K562 (cell line): ENCODE results near the gene IGF2BP3. TPM values are rescaled to one million over a fixed set of nuclear protein-coding genes. Genes with fewer than 3 reads are reported as not detected.

ENCODE experiments used
- ATF1 ChIP-seq, 2 experiments: fragments of 450-650 bp in 1 of 2; IDR thresholded peaks; 2 replicates each; pipeline ENCODE4 v1.6.1; 2016; ENCODE audit warnings: missing compliant biosample characterization in 1 of 2, missing genetic modification characterization in 1 of 2
- BMI1 ChIP-seq: fragments of 150-350 bp; IDR thresholded peaks from 2 replicates; pipeline ENCODE4 v1.6.1; 2014; ENCODE audit warnings: low read length
- DMBX1 ChIP-seq: fragments of 250-450 bp; sonication (Bioruptor Pico); IDR thresholded peaks from 2 replicates; pipeline ENCODE4 v1.8.0; 2022; ENCODE audit warnings: inconsistent platforms, mild to moderate bottlenecking, moderate library complexity, borderline replicate concordance
- ERF ChIP-seq: fragments of 450-650 bp; formaldehyde crosslinking; IDR thresholded peaks from 2 replicates; pipeline ENCODE4 v1.4.0; 2020; ENCODE audit warnings: mild to moderate bottlenecking, mixed read lengths
- GATAD2B ChIP-seq: fragments of 450-650 bp; IDR thresholded peaks from 2 replicates; pipeline ENCODE4 v1.6.1; 2017; ENCODE audit warnings: mild to moderate bottlenecking, borderline replicate concordance
- HOXB6 ChIP-seq: fragments of 250-450 bp; sonication (Bioruptor Pico); IDR thresholded peaks from 2 replicates; pipeline ENCODE4 v1.5.1; 2022; ENCODE audit warnings: mild to moderate bottlenecking, borderline replicate concordance
- ILK ChIP-seq: fragments of 450-650 bp; IDR thresholded peaks from 2 replicates; pipeline ENCODE4 v1.6.1; 2016; ENCODE audit warnings: missing genetic modification characterization, low read depth, mild to moderate bottlenecking, missing compliant biosample characterization, moderate library complexity, borderline replicate concordance
- KLF1 ChIP-seq: fragments of 450-650 bp; IDR thresholded peaks from 2 replicates; pipeline ENCODE4 v1.6.1; 2016; ENCODE audit warnings: missing genetic modification characterization, missing compliant biosample characterization
- LEF1 ChIP-seq: fragments of 450-650 bp; IDR thresholded peaks from 2 replicates; pipeline ENCODE4 v1.6.1; 2016; ENCODE audit warnings: mild to moderate bottlenecking
- MEF2A ChIP-seq: IDR thresholded peaks from 2 replicates; pipeline ENCODE4 v1.6.1; 2011; ENCODE audit warnings: low read depth, mild to moderate bottlenecking, low read length, moderate library complexity; ENCODE audit not compliant: control insufficient read depth
- RUNX1 ChIP-seq: sonication (generic); IDR thresholded peaks from 2 replicates; pipeline ENCODE4 v1.6.1; 2016; ENCODE audit warnings: antibody characterized with exemption, low read depth
- SNRNP70 ChIP-seq: fragments of 200-400 bp; formaldehyde crosslinking; optimal IDR thresholded peaks from 2 replicates; pipeline ENCODE3; 2017; ENCODE audit warnings: low read depth, low read length
- SP2 ChIP-seq: IDR thresholded peaks from 2 replicates; pipeline ENCODE4 v1.6.1; 2011; ENCODE audit warnings: mild to moderate bottlenecking, low read depth, low read length, moderate library complexity; ENCODE audit not compliant: poor library complexity, severe bottlenecking; ENCODE audit errors: extremely low read depth
- TAF15 ChIP-seq: fragments of 200-400 bp; formaldehyde crosslinking; IDR thresholded peaks from 2 replicates; pipeline ENCODE4 v1.6.1; 2017; ENCODE audit warnings: mild to moderate bottlenecking, low read depth, low read length, moderate library complexity
- XRCC5 ChIP-seq: fragments of 200-400 bp; formaldehyde crosslinking; IDR thresholded peaks from 2 replicates; pipeline ENCODE4 v1.6.1; 2017; ENCODE audit warnings: low read depth, mild to moderate bottlenecking, low read length
- ZNF324 ChIP-seq: fragments of 250-450 bp; sonication (Bioruptor Pico); IDR thresholded peaks from 2 replicates; pipeline ENCODE4 v1.4.0; 2020; ENCODE audit warnings: mild to moderate bottlenecking
- ZNF785 ChIP-seq: fragments of 250-450 bp; sonication (Bioruptor Pico); IDR thresholded peaks from 2 replicates; pipeline ENCODE4 v1.4.0; 2020; ENCODE audit warnings: mild to moderate bottlenecking
- polyA plus RNA-seq, 8 experiments: library from polyadenylated mRNA; depleted of rRNA in 4 of 8; stranded (reverse) in 5 of 8; unstranded in 3 of 8; fragments of >200 nt; fragmentation: Nextera tagmentation in 2 of 8; fragmentation: Illumina TruSeq in 1 of 8; extraction: Ambion mirVana in 2 of 8; extraction: Trizol in 1 of 8; gene quantifications; 2 replicates each; pipeline versions ENCODE4 v1.2.1 to v1.2.3, GENCODE V29; 2011 to 2014; ENCODE audit warnings: inconsistent platforms in 1 of 8, missing spikeins in 1 of 8
- total RNA-seq, 7 experiments: library from RNA; depleted of rRNA in 6 of 7; stranded (reverse); fragments of >200 nt in 6 of 7; fragmentation: Illumina TruSeq in 2 of 7; extraction: Trizol in 2 of 7; gene quantifications; 2 replicates each; pipeline versions ENCODE4 v1.2.1 to v1.2.3, GENCODE V29; 2011 to 2021; ENCODE audit warnings: low replicate concordance in 1 of 7
- TF ChIP-seq, protein P1 (sequence below): IDR thresholded peaks from 2 replicates; pipeline ENCODE4 v1.6.1; 2012; ENCODE audit warnings: low read depth, low read length, improper control_type of control experiment, borderline replicate concordance
- TF ChIP-seq, protein P2 (sequence below): sonication (generic); formaldehyde crosslinking; IDR thresholded peaks from 2 replicates; pipeline ENCODE4 v1.8.1; 2023; ENCODE audit warnings: mild to moderate bottlenecking, missing genetic modification reagents
- TF ChIP-seq, protein P3 (sequence below): fragments of 450-650 bp; IDR thresholded peaks from 2 replicates; pipeline ENCODE4 v1.6.1; 2016; ENCODE audit warnings: low read depth, mild to moderate bottlenecking, moderate library complexity
- TF ChIP-seq, protein P4 (sequence below): fragments of 450-650 bp; IDR thresholded peaks from 2 replicates; pipeline ENCODE4 v1.7.1; 2018; ENCODE audit warnings: mild to moderate bottlenecking, low read depth; ENCODE audit not compliant: partially characterized antibody

IGF2BP3 gene
- total and polyA plus RNA-seq, 9 of the 15 experiments (the other 6 are each of a cell fraction or from before 2014, with no cell fraction given) = 8.4 to 88.1 (median 61.2) TPM

DNA sequence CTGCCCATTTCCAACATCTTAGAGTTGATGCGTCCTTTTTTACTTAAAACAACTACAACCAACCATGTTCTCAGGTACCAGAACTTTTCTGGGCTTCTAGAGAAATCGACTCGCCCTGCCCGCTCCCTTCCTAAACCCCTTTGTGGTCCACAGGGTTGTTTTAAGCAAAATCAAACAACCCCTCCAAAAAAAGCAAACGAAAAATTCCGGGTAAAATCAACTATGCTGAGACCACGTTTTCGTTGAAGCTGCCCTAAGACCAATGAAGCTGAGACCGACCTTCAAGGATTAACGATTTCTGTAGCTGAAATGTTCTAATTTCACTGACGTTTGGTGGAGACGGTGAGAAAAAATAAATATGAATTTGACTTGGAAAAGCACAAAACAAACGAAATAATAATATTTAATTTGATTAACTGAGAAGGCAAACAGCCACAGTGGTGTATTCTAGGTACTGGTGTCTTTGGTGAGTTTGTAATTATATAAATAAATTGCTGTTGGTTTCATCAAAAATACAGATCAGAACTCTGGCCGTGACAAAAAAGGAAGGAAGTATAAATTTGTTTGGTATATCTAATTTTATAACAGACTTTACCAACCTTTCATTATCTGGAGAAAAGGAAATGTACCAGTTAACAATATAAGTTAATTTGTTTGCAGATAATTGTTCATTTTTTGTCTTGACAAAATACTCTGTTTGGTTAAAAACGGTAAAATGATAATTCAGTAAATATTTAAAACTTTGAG is 4.7 kb upstream of the IGF2BP3 start (continued):
- TF ChIP-seq, protein P1, sequence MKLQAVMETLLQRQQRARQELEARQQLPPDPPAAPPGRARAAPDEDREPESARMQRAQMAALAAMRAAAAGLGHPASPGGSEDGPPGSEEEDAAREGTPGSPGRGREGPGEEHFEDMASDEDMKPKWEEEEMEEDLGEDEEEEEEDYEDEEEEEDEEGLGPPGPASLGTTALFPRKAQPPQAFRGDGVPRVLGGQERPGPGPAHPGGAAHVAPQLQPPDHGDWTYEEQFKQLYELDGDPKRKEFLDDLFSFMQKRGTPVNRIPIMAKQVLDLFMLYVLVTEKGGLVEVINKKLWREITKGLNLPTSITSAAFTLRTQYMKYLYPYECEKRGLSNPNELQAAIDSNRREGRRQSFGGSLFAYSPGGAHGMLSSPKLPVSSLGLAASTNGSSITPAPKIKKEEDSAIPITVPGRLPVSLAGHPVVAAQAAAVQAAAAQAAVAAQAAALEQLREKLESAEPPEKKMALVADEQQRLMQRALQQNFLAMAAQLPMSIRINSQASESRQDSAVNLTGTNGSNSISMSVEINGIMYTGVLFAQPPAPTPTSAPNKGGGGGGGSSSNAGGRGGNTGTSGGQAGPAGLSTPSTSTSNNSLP = peak; percentile 36; the same call in 1 of the 2 replicates
- TF ChIP-seq, protein P2, sequence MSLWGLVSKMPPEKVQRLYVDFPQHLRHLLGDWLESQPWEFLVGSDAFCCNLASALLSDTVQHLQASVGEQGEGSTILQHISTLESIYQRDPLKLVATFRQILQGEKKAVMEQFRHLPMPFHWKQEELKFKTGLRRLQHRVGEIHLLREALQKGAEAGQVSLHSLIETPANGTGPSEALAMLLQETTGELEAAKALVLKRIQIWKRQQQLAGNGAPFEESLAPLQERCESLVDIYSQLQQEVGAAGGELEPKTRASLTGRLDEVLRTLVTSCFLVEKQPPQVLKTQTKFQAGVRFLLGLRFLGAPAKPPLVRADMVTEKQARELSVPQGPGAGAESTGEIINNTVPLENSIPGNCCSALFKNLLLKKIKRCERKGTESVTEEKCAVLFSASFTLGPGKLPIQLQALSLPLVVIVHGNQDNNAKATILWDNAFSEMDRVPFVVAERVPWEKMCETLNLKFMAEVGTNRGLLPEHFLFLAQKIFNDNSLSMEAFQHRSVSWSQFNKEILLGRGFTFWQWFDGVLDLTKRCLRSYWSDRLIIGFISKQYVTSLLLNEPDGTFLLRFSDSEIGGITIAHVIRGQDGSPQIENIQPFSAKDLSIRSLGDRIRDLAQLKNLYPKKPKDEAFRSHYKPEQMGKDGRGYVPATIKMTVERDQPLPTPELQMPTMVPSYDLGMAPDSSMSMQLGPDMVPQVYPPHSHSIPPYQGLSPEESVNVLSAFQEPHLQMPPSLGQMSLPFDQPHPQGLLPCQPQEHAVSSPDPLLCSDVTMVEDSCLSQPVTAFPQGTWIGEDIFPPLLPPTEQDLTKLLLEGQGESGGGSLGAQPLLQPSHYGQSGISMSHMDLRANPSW = no peak
- TF ChIP-seq BMI1 (no peak), XRCC5 (no peak), TAF15 (no peak), ERF (no peak), DMBX1 (0 out of 2 replicates have a peak, but pooled peaks have one; percentile 50), ATF1 (CRISPR knock-in tag; IDR thresholded peaks at IDR 0.05) (no peak), ATF1 (tag; IDR thresholded peaks at IDR 0.05) (no peak), RUNX1 (no peak), HOXB6 (no peak), KLF1 (tag) (no peak), GATAD2B (no peak), ZNF785 (CRISPR knock-in tag) (no peak), MEF2A (no peak), SNRNP70 (no peak), SP2 (no peak), ILK (tag) (no peak), LEF1 (0 out of 2 replicates have a peak, but pooled peaks have one; percentile 18), ZNF324 (CRISPR knock-in tag) (no peak)
- TF ChIP-seq, protein P3, sequence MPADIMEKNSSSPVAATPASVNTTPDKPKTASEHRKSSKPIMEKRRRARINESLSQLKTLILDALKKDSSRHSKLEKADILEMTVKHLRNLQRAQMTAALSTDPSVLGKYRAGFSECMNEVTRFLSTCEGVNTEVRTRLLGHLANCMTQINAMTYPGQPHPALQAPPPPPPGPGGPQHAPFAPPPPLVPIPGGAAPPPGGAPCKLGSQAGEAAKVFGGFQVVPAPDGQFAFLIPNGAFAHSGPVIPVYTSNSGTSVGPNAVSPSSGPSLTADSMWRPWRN = no peak
- TF ChIP-seq, protein P4, sequence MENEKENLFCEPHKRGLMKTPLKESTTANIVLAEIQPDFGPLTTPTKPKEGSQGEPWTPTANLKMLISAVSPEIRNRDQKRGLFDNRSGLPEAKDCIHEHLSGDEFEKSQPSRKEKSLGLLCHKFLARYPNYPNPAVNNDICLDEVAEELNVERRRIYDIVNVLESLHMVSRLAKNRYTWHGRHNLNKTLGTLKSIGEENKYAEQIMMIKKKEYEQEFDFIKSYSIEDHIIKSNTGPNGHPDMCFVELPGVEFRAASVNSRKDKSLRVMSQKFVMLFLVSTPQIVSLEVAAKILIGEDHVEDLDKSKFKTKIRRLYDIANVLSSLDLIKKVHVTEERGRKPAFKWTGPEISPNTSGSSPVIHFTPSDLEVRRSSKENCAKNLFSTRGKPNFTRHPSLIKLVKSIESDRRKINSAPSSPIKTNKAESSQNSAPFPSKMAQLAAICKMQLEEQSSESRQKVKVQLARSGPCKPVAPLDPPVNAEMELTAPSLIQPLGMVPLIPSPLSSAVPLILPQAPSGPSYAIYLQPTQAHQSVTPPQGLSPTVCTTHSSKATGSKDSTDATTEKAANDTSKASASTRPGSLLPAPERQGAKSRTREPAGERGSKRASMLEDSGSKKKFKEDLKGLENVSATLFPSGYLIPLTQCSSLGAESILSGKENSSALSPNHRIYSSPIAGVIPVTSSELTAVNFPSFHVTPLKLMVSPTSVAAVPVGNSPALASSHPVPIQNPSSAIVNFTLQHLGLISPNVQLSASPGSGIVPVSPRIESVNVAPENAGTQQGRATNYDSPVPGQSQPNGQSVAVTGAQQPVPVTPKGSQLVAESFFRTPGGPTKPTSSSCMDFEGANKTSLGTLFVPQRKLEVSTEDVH = no peak
